Lung (tissue), 12 donors: ENCODE data around the gene PPP2R3A. TPM values are rescaled to one million over a fixed set of nuclear protein-coding genes. Genes with fewer than 3 reads are reported as not detected.
"Not testable (repeated sequence)": the region's sequence is repeated elsewhere in the genome, so short reads cannot be mapped to it uniquely, and the experiment has no call there.

Experiments used
- ATAC-seq: fragments of 200-7000 bp; cut with Tn5 transposase; one replicate; pipeline ENCODE4 v1.9.1; 2020; ENCODE audit warnings: moderate number of reproducible peaks; ENCODE audit not compliant: insufficient read depth, low FRiP score
- DNase-seq, 3 donors: peaks; one replicate each; pipeline ENCODE4 v3.0.0-alpha.2; 2013 to 2017
- H3K27ac ChIP-seq, 2 donors: one replicate each; pipeline ENCODE4 v1.5.1; 2013; ENCODE audit warnings: mild to moderate bottlenecking in 2 of 2, moderate library complexity in 2 of 2, control low read depth in 1 of 2, inconsistent platforms in 1 of 2, low read depth in 1 of 2, low read length in 1 of 2
- H3K27me3 ChIP-seq, 3 donors: one replicate each; pipeline ENCODE4 v1.5.1; 2013; ENCODE audit warnings: low read length in 2 of 3; ENCODE audit not compliant: control insufficient read depth in 3 of 3, insufficient read depth in 3 of 3
- H3K36me3 ChIP-seq, 4 donors: one replicate each; pipeline ENCODE4 v1.5.1; 2013; ENCODE audit warnings: low read length in 4 of 4, mild to moderate bottlenecking in 1 of 4, moderate library complexity in 1 of 4; ENCODE audit not compliant: control insufficient read depth in 4 of 4, insufficient read depth in 4 of 4
- H3K4me1 ChIP-seq, 5 donors: one replicate each; pipeline ENCODE4 v1.5.1; 2013; ENCODE audit warnings: low read length in 5 of 5, mild to moderate bottlenecking in 2 of 5, moderate library complexity in 1 of 5; ENCODE audit not compliant: control insufficient read depth in 5 of 5, insufficient read depth in 5 of 5
- H3K4me3 ChIP-seq: one replicate; pipeline ENCODE4 v1.5.1; 2013; ENCODE audit warnings: mild to moderate bottlenecking, control low read depth, moderate library complexity
- H3K9ac ChIP-seq, 2 donors: one replicate each; pipeline ENCODE4 v1.5.1; 2013; ENCODE audit warnings: low read length in 2 of 2, control low read depth in 1 of 2; ENCODE audit not compliant: insufficient read depth in 1 of 2
- H3K9me3 ChIP-seq, 4 donors: one replicate each; pipeline ENCODE4 v1.5.1; 2013; ENCODE audit warnings: low read length in 3 of 4, mild to moderate bottlenecking in 1 of 4, moderate library complexity in 1 of 4; ENCODE audit not compliant: control insufficient read depth in 4 of 4, insufficient read depth in 3 of 4
- WGBS, 2 donors: extraction: QIAGEN DNeasy Blood & Tissue Kit; methylation state at CpG; one replicate each; pipeline ENCODE4 v1.1.7; 2013; 5-methylcytosine and 5-hydroxymethylcytosine counted together
- polyA plus RNA-seq, 2 donors: library from polyadenylated mRNA; stranded (reverse); fragments of 200-250 nt; gene quantifications; one replicate each; pipeline ENCODE4 v1.2.1, GENCODE V29; 2013
- total RNA-seq, 2 donors: library from RNA; depleted of rRNA in 1 of 2; stranded (reverse); fragments of >200 nt in 1 of 2; gene quantifications; one replicate each; pipeline ENCODE4 v1.2.1, GENCODE V29; 2014 to 2021
- TF ChIP-seq, protein P1 (sequence below): IDR thresholded peaks from 2 replicates; pipeline ENCODE4 v1.5.1; 2012; ENCODE audit warnings: mild to moderate bottlenecking; ENCODE audit errors: control extremely low read depth, extremely low read depth
- donor health status: control.
- donor health status: control.
- donor health status: Bipolar disorder and iron deficiency.
- donor health status: healthy.
- donor health status: DM: yes; HTN: yes; CAD: no.

PPP2R3A gene
- total and polyA plus RNA-seq, 4 donors, result 1.6 to 17.0 (median 4.6) TPM

DNA sequence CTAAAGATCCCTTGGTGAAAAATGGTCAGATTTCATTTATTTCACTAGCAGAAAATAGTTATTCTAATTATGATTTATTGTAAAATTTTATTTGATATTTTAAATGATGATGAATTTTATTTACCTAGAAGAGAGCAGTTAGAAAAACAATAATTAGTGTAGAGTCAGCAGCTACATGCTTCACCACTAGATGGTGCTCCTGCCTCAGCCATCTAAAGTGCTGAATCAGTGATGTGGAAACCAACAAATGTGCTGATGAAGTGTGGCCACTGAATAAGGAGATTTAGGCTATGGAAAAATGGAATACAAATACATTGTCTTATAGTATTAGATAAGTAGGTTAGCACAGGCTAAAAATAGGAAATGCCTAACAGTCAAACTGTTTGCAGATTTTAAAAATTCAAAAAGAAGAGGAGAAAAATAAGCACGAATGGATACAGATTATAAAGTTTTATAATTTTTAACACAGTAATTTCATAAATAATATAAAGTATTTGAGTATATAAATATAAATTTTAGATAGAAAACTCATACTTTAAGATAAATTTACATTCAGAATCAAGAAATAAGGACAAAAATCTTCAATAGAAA lies 109.8 kb downstream of the PPP2R3A start:
- TF ChIP-seq, protein P1, sequence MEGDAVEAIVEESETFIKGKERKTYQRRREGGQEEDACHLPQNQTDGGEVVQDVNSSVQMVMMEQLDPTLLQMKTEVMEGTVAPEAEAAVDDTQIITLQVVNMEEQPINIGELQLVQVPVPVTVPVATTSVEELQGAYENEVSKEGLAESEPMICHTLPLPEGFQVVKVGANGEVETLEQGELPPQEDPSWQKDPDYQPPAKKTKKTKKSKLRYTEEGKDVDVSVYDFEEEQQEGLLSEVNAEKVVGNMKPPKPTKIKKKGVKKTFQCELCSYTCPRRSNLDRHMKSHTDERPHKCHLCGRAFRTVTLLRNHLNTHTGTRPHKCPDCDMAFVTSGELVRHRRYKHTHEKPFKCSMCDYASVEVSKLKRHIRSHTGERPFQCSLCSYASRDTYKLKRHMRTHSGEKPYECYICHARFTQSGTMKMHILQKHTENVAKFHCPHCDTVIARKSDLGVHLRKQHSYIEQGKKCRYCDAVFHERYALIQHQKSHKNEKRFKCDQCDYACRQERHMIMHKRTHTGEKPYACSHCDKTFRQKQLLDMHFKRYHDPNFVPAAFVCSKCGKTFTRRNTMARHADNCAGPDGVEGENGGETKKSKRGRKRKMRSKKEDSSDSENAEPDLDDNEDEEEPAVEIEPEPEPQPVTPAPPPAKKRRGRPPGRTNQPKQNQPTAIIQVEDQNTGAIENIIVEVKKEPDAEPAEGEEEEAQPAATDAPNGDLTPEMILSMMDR, result peak; percentile 91
- H3K4me3 ChIP-seq, result no peak overlapping the region
- 96 to 97% methylated on average over 1 of the region's 1 CpG for WGBS, 2 donors
- no peak overlapping the region for H3K9ac ChIP-seq
- H3K27me3 ChIP-seq, result no peaks in the 10 kb centered on the region
- no peaks in the 10 kb centered on the region for H3K9me3 ChIP-seq
- DNase-seq (peak; percentile 82 to 95 (median 93)), ATAC-seq (peak; percentile 76)
- peaks cover 0 to 2% (median under 1%) of the 10 kb centered on the region in 4 donors for H3K36me3 ChIP-seq
- H3K27ac ChIP-seq, result no peak overlapping the region
- peaks cover 0 to 20% (median 2%) of the 10 kb centered on the region in 5 donors for H3K4me1 ChIP-seq

DNA sequence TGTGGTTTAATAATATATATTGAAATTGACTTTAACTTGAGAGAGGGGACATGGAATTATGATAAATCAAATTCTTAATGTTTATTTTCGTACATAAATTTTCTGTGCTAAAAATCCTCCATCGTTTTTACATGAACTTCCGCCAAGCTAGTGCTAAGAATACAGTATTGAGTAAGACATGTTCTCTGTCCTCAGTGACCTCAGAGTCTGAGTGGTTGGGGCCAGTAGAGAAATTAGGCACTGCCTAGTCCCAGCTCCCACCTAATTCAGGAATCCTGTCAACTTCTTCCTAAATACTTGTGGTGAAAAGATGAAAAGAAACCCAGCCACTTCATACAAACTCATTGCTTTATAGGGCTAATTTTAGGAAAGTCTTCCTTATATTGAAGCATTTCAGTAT lies 110.3 kb downstream of the PPP2R3A start:
- Histone ChIP-seq H3K9me3 (no peaks in the 10 kb centered on the region), H3K36me3 (peaks cover 0 to 2% (median under 1%) of the 10 kb centered on the region in 4 donors), H3K27ac (peak overlapping the region in 1 of 2 donors; percentile 74), H3K4me1 (peaks cover 0 to 20% (median 2%) of the 10 kb centered on the region in 5 donors), H3K27me3 (no peaks in the 10 kb centered on the region), H3K9ac (no peak overlapping the region), H3K4me3 (no peak overlapping the region)
- TF ChIP-seq, protein P1, result no peak
- DNase-seq (peak in 2 of 3 donors; percentile 8 to 32), ATAC-seq (no peak)
- 36 to 43% methylated on average over 3 of the region's 3 CpGs for WGBS, 2 donors

DNA sequence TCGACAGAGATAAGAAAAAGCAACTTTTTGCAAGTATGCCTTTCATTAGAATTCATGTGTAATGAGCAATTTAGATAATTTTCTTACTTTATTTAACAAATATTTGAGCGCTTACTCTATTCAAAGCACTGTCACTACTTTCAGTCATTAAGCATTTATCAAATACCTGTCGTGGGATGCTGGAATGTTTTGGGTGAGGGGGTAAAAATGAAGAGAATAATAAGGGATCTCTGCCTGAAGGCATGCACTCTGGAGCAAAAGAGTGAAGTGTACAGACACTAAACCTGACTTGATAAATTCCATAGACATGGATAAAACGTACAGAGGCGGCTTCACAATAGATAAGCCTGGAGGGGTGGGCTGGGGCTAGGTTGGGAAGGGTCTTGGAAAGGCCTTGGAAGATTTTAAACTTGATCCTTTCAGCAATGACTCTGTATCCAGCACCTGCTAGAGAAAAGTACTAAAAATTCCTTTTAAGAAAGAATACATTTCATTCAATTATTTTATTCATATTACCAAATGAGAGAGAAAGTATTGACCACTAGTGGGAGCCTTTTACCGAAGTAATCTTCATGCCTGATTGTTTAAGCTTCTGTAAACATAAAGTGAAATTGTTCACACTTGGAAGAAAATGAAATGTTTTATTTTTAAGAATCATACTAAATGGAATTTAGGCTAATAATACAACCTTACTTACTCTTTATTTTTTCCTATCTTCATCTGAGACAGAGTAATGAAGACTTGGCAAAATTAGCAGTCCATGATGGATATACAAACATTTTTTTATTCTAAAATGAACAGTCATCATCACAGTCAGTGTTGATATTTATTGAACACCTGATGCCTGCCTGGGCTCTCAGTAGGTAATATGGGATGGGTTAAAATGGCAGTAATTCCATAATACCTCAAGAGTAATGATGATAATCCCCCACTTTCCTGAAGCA lies 113.2 kb downstream of the PPP2R3A start:
- Histone ChIP-seq H3K4me1 (peaks cover 0 to 10% (median 2%) of the 10 kb centered on the region in 5 donors), H3K36me3 (peaks cover under 1 to 8% (median 3%) of the 10 kb centered on the region in 4 donors), H3K27me3 (no peaks in the 10 kb centered on the region), H3K9me3 (no peaks in the 10 kb centered on the region), H3K9ac (no peak overlapping the region), H3K27ac (no peak overlapping the region), H3K4me3 (no peak overlapping the region)
- TF ChIP-seq, protein P1, result peak; percentile 24
- ATAC-seq, result no peak
- peak in 2 of 3 donors; percentile 36 to 62 for DNase-seq
- 78% methylated on average over 6 of the region's 6 CpGs for WGBS, 2 donors

DNA sequence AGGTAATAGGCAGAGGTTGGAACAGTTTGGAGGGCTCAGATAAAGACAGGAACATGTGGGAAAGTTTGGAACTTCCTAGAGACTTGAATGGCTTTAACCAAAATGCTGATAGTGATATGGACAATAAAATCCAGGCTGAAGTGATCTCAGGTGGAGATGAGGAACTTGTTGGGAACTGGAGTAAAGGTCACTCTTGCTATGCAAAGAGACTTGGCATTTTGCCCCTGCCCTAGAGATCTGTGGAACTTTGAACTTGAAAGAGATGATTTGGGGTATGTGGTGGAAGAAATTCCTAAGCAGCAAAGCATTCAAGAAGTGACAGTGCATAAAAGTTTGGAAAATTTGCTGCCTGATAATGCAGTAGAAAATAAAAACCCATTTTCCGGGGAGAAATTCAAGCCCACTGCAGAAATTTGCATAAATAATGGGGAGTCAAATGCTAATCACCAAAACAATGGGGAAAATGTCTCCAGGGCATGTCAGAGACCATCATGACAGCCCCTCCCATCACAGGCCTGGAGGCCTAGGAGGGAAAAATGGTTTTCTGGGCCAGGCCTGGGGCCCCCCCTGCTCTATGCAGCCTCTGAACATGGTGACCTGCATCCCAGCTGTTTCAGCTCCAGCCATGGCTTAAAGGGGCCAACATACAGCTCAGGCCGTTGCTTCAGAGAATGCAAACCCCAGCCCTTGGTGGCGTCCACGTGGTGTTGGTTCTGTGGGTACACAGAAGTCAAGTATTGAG lies 118.3 kb downstream of the PPP2R3A start:
- 95 to 97% methylated on average over 4 of the region's 4 CpGs for WGBS, 2 donors
- DNase-seq, H3K27me3 ChIP-seq, H3K9ac ChIP-seq, H3K27ac ChIP-seq, H3K4me3 ChIP-seq, ATAC-seq, H3K4me1 ChIP-seq, H3K9me3 ChIP-seq: not testable (repeated sequence)
- H3K36me3 ChIP-seq, result peaks cover 5 to 27% (median 19%) of the 10 kb centered on the region in 4 donors

DNA sequence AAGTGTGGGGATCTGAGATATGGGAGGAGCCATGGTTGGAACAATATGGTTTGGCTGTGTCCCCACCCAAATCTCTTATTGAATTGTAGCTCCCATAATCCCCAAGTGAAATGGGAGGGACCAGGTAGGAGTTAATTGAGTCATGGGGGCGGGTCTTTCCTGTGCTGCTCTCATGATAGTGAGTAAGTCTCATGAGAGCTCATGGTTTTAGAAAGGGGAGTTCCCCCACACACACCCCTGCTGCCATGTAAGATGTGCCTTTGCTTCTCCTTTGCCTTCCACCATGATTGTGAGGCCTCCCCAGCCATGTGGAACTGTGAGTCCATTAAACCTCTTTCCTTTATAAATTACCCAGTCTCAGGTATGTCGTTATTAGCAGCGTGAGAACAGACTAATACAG lies 119.5 kb downstream of the PPP2R3A start:
- peaks cover 5 to 27% (median 19%) of the 10 kb centered on the region in 4 donors for H3K36me3 ChIP-seq
- H3K27me3 ChIP-seq, H3K4me1 ChIP-seq, H3K9ac ChIP-seq, DNase-seq, H3K4me3 ChIP-seq, H3K27ac ChIP-seq, H3K9me3 ChIP-seq, ATAC-seq: not testable (repeated sequence)
- 95 to 97% methylated on average over 3 of the region's 3 CpGs for WGBS, 2 donors
